Esophagus muscularis mucosa (tissue), 4 donors: ENCODE results near the gene PLA2G6. TPM values are rescaled to one million over a fixed set of nuclear protein-coding genes. Genes with fewer than 3 reads are reported as not detected.

ENCODE experiments used
- DNase-seq: peaks from one replicate; pipeline ENCODE4 v3.0.0-alpha.2; 2017; ENCODE audit errors: extremely low spot score
- H3K27ac ChIP-seq, 4 donors: fragments of 200-600 bp; sonication (generic); replicated peaks in 1 of 4; 1 replicate in 3 of 4; 2 replicates in 1 of 4; pipeline ENCODE4 v1.5.1; 2016 to 2019; ENCODE audit warnings: mild to moderate bottlenecking in 1 of 4
- H3K27me3 ChIP-seq, 4 donors: fragments of 200-600 bp; sonication (generic); one replicate each; pipeline versions ENCODE4 v1.5.1 to v1.6.0; 2016 to 2019
- H3K36me3 ChIP-seq, 4 donors: fragments of 200-600 bp; sonication (generic); one replicate each; pipeline ENCODE4 v1.5.1; 2016 to 2019
- H3K4me1 ChIP-seq, 4 donors: fragments of 200-600 bp; sonication (generic); one replicate each; pipeline ENCODE4 v1.5.1; 2016 to 2019
- H3K4me3 ChIP-seq, 4 donors: fragments of 200-600 bp; sonication (generic); 1 replicate in 2 of 4; 2 replicates in 2 of 4; pipeline ENCODE4 v1.5.1; 2016 to 2019; ENCODE audit warnings: mild to moderate bottlenecking in 4 of 4, moderate library complexity in 1 of 4
- H3K9me3 ChIP-seq, 4 donors: fragments of 200-600 bp; sonication (generic); 1 replicate in 3 of 4; 2 replicates in 1 of 4; pipeline ENCODE4 v1.5.1; 2016 to 2019
- CTCF ChIP-seq, 3 experiments: fragments of 200-600 bp in 2 of 3; fragments of 450-650 bp in 1 of 3; sonication (generic) in 2 of 3; IDR thresholded peaks; one replicate each; pipeline ENCODE4 v1.5.1; 2017 to 2019; ENCODE audit warnings: antibody characterized with exemption in 3 of 3, mild to moderate bottlenecking in 2 of 3, moderate library complexity in 1 of 3
- EP300 ChIP-seq: sonication (generic); formaldehyde crosslinking; IDR thresholded peaks from one replicate; pipeline ENCODE4 v1.6.1; 2017; ENCODE audit warnings: antibody characterized with exemption
- POLR2A ChIP-seq: fragments of 450-650 bp; IDR thresholded peaks from one replicate; pipeline ENCODE4 v1.6.1; 2017; ENCODE audit warnings: antibody characterized with exemption, moderate library complexity, mild to moderate bottlenecking, low read depth
- POLR2AphosphoS5 ChIP-seq, 2 donors: sonication (generic); formaldehyde crosslinking; IDR thresholded peaks; one replicate each; pipeline ENCODE4 v1.6.1; 2017; ENCODE audit warnings: antibody characterized with exemption in 2 of 2
- WGBS: methylation state at CpG from one replicate; pipeline ENCODE4 v1.1.5; 2018; 5-methylcytosine and 5-hydroxymethylcytosine counted together
- intact Hi-C: fragments of 100-400 bp; cut with DNase I; formaldehyde crosslinking; loops from one replicate; pipeline ENCODE4 v1.15.1; 2023
- total RNA-seq, 4 donors: library from RNA; depleted of rRNA; stranded (reverse); fragments of >200 nt; gene quantifications; one replicate each; pipeline versions ENCODE4 v1.1.0 to v1.2.1, GENCODE V29; 2016

The PLA2G6 gene
- total RNA-seq, 4 donors from 2014 or later = 13.9 to 18.3 (median 15.6) TPM

DNA sequence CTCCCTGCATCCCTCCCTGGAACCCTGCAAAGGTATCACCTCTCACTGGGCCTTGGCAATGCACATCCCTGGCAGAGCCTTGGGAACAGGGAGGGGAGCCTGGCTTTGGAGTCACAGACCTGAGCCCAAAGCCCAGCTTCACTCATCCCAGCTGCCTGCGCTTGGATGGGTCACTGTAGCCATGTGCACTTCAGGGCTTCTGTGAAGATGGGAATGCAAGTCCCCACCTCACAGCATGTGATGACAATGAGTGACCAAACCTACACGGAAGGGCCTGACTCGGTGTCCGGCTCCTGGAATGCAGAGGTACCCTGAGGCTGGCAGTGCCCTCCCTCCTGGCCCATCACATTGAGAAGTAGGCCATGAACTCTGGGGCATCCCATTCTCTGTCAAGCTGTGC, 48.3 kb downstream of the PLA2G6 start:
- 82% methylated on average over 3 of the region's 4 CpGs for WGBS
- Histone ChIP-seq H3K4me3 (no peak overlapping the region), H3K27ac (no peak overlapping the region), H3K4me1 (peaks cover 0 to 5% (median 2%) of the 10 kb centered on the region in 4 donors), H3K27me3 (no peaks in the 10 kb centered on the region), H3K36me3 (peaks cover 0 to 85% (median 60%) of the 10 kb centered on the region in 4 donors), H3K9me3 (no peaks in the 10 kb centered on the region)
- intact Hi-C loops = no loop called here
- no peak for DNase-seq
- TF ChIP-seq POLR2A (no peak), POLR2AphosphoS5 (IDR thresholded peaks at IDR 0.05) (no peak), EP300 (no peak), CTCF (IDR thresholded peaks at IDR 0.05) (no peak)

DNA sequence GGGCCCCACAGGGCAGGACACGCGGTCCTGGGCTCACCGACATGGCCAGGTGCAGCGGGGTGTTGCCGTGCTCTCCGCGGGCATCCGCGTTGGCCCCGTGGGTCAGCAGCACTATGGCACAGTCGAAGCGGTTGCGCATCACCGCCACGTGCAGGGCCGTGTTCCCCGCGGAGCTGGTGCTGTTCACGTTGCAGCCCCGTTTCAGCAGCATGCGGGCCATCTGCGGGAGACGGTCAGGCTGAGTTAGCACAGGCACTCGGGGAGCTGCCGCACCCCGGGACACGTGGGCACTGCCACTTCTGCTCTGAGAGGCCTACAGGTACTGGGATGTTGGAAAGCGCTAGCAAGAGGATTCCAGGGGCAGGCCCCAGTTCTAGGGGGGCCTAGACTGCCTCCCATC, 48.8 kb downstream of the PLA2G6 start:
- no peak for TF ChIP-seq POLR2AphosphoS5 (IDR thresholded peaks at IDR 0.05)
- no peak for TF ChIP-seq CTCF (IDR thresholded peaks at IDR 0.05)
- no peak for TF ChIP-seq POLR2A
- no peak for TF ChIP-seq EP300
- no peak for DNase-seq
- no peak overlapping the region for H3K4me3 ChIP-seq

DNA sequence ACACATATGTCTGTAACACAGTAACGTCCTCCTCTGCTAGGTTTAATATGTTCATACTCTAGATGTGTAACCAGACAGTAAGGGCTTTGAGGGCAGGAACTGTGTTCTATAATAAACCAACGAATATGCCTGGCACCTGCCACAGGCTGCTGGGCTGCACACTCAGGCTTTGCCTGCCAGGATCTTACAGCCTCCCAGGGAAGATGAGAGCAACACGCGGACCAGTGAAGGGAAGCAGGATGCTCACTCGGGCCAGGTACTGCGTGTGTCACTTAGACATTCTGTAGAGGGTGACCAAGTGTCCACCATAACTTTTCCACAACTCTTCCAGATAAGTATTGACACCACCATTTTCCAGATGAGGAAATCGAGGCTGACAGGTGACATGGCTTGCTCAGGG, 49.5 kb downstream of the PLA2G6 start:
- Histone ChIP-seq H3K9me3 (no peaks in the 10 kb centered on the region), H3K27me3 (no peaks in the 10 kb centered on the region), H3K27ac (no peak overlapping the region), H3K4me3 (no peak overlapping the region), H3K36me3 (peaks cover 0 to 85% (median 62%) of the 10 kb centered on the region in 4 donors), H3K4me1 (peaks cover 0 to 5% (median 2%) of the 10 kb centered on the region in 4 donors)
- WGBS = 91% methylated on average over 7 of the region's 7 CpGs
- TF ChIP-seq EP300 = no peak
- TF ChIP-seq POLR2A = no peak
- no peak for TF ChIP-seq CTCF (IDR thresholded peaks at IDR 0.05)
- TF ChIP-seq POLR2AphosphoS5 (IDR thresholded peaks at IDR 0.05) = no peak
- DNase-seq = no peak
- intact Hi-C loops = no loop called here

More for the DNA sequence above, 48.8 kb downstream of the PLA2G6 start:
- intact Hi-C loops = no loop called here
- Histone ChIP-seq H3K9me3 (no peaks in the 10 kb centered on the region), H3K36me3 (peaks cover 0 to 85% (median 62%) of the 10 kb centered on the region in 4 donors), H3K27me3 (no peaks in the 10 kb centered on the region), H3K27ac (no peak overlapping the region), H3K4me1 (peaks cover 0 to 5% (median 2%) of the 10 kb centered on the region in 4 donors)
- 93% methylated on average over 20 of the region's 28 CpGs for WGBS

DNA sequence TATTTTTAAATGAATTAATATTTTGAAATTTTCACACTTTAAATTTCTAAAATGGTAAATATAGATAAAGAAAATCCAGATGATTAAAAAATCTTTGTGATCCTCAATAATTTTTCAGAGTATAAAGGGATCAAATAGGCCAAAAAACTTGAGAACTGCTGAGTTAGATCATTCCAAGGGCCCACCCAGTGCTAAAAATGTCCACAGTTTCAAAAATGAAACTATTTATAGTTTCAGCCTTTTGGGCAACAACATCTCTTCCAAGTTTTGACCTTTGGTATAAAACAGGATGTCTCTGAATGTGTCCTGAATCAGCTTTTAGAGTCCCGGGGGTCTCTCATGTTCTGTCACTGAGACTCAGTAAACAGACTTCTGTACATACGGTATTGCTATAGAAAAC, 50.2 kb downstream of the PLA2G6 start:
- Histone ChIP-seq H3K9me3 (no peaks in the 10 kb centered on the region), H3K27ac (no peak overlapping the region), H3K36me3 (peaks cover 0 to 89% (median 65%) of the 10 kb centered on the region in 4 donors), H3K4me3 (no peak overlapping the region), H3K27me3 (no peaks in the 10 kb centered on the region), H3K4me1 (peaks cover 0 to 5% (median 2%) of the 10 kb centered on the region in 4 donors)
- no peak for TF ChIP-seq CTCF (IDR thresholded peaks at IDR 0.05)
- TF ChIP-seq POLR2AphosphoS5 (IDR thresholded peaks at IDR 0.05) = no peak
- TF ChIP-seq POLR2A = no peak
- TF ChIP-seq EP300 = no peak
- intact Hi-C loops = no loop called here
- DNase-seq = no peak
- WGBS = 57% methylated on average over 2 of the region's 2 CpGs

DNA sequence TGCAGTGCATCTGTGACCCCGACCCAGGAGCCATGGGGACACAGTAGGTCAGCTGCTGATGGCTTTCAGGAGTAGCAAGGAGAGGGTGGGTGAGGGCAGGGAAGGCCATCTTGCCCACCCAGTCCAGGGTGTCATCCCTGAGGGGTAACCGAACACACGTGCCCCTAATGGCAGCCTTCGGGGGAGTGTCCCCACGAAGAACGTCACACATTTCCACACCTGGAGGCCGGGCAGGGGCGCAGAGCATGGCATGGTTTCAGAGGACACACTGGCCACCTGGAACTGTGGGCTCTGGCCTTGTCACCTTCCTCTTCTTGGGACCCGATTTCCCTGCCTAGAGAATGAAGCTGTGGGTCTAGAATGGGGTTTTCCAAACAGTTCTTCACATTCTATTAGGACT, 51.8 kb downstream of the PLA2G6 start:
- Histone ChIP-seq H3K9me3 (no peaks in the 10 kb centered on the region), H3K4me1 (peaks cover 0 to 5% (median 2%) of the 10 kb centered on the region in 4 donors), H3K36me3 (peaks cover 0 to 87% (median 62%) of the 10 kb centered on the region in 4 donors), H3K4me3 (no peak overlapping the region), H3K27me3 (no peaks in the 10 kb centered on the region), H3K27ac (no peak overlapping the region)
- TF ChIP-seq EP300 (no peak), POLR2AphosphoS5 (IDR thresholded peaks at IDR 0.05) (no peak), CTCF (IDR thresholded peaks at IDR 0.05) (no peak), POLR2A (no peak)
- intact Hi-C loops = no loop called here
- DNase-seq = no peak
- WGBS = 74% methylated on average over 5 of the region's 9 CpGs
